ENCODE results near the gene ETV3. TPM values are rescaled to one million over a fixed set of nuclear protein-coding genes. Genes with fewer than 3 reads are reported as not detected.

The ETV3 gene
- total and polyA plus RNA-seq, 3 donors from 2014 or later: 22.2 to 29.1 (median 28.0) TPM

GRCh38 chr1:157151506-157151905 is 13.3 kb upstream of the ETV3 start:
- no peak overlapping the region for H3K27ac ChIP-seq
- no peaks in the 10 kb centered on the region for H3K36me3 ChIP-seq (ENCODE audit: low read depth, missing control alignments)
- H3K4me3 ChIP-seq: no peak overlapping the region
- TF ChIP-seq CTCF (IDR thresholded peaks at IDR 0.05) (no peak), POLR2A (IDR thresholded peaks at IDR 0.05) (no peak)
- DNase-seq: no peak
- H3K27me3 ChIP-seq: no peaks in the 10 kb centered on the region
- 90 to 95% methylated on average over 3 of the region's 3 CpGs for WGBS, 2 donors
- peaks cover 29% of the 10 kb centered on the region for H3K4me1 ChIP-seq
- H3K9me3 ChIP-seq: no peaks in the 10 kb centered on the region
- intact Hi-C loops (cut with DNase I; ENCODE audit: low total_unique reads): no loop called here

DNA sequence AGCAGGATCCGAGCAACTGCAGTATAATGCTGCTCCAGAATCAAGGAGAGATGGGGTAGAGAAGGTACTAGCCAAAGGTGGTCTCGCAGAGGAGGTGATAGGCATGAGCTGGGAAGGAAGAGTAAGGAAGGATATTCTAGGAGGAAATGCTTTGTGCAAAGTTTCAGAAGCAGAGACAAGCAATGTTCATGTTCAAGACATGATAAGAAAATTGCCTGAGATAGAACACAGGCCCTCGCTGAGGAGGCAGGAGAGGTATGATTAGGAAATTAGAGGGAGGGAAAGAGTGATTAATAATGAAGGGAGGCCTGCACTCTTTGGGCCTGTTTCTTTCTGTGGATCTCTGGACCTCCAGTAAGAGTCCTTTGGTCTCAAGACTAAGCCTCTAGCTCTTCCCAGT is 12.9 kb upstream of the ETV3 start:
- Histone ChIP-seq H3K27me3 (no peaks in the 10 kb centered on the region), H3K36me3 (ENCODE audit: low read depth, missing control alignments) (no peaks in the 10 kb centered on the region), H3K27ac (no peak overlapping the region), H3K4me1 (peaks cover 27% of the 10 kb centered on the region), H3K9me3 (no peaks in the 10 kb centered on the region), H3K4me3 (no peak overlapping the region)
- intact Hi-C loops (cut with DNase I; ENCODE audit: low total_unique reads): no loop called here
- WGBS, 2 donors: 79 to 83% methylated on average over 3 of the region's 3 CpGs
- TF ChIP-seq CTCF (IDR thresholded peaks at IDR 0.05) (no peak), POLR2A (IDR thresholded peaks at IDR 0.05) (no peak)
- DNase-seq: no peak

DNA sequence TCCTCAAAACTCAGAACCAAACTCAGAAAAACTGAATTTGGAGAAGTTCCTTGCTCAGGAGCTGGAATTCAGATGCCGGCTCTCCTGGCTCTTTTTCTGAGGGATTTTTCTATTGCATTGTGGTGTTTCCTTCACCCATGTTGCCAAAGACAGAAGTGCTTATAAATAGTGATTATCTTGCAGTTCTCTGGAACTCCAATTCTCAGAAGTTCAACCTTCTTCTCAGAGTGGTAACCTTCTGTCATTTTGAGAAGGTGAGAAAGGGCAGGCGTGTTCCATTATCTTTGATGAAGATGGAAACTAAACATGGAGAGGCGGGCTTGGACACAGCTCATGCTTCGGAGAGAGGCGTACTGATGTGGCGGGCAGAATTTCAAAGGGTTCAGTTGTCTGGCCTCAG is 12.4 kb upstream of the ETV3 start:
- intact Hi-C loops (cut with DNase I; ENCODE audit: low total_unique reads): no loop called here
- peaks cover 23% of the 10 kb centered on the region for H3K4me1 ChIP-seq
- H3K36me3 ChIP-seq (ENCODE audit: low read depth, missing control alignments): no peaks in the 10 kb centered on the region
- no peak for DNase-seq
- no peak overlapping the region for H3K27ac ChIP-seq
- no peak overlapping the region for H3K4me3 ChIP-seq
- no peaks in the 10 kb centered on the region for H3K9me3 ChIP-seq
- H3K27me3 ChIP-seq: no peaks in the 10 kb centered on the region
- 95% methylated on average over 6 of the region's 6 CpGs for WGBS, 2 donors
- no peak for TF ChIP-seq POLR2A (IDR thresholded peaks at IDR 0.05)

DNA sequence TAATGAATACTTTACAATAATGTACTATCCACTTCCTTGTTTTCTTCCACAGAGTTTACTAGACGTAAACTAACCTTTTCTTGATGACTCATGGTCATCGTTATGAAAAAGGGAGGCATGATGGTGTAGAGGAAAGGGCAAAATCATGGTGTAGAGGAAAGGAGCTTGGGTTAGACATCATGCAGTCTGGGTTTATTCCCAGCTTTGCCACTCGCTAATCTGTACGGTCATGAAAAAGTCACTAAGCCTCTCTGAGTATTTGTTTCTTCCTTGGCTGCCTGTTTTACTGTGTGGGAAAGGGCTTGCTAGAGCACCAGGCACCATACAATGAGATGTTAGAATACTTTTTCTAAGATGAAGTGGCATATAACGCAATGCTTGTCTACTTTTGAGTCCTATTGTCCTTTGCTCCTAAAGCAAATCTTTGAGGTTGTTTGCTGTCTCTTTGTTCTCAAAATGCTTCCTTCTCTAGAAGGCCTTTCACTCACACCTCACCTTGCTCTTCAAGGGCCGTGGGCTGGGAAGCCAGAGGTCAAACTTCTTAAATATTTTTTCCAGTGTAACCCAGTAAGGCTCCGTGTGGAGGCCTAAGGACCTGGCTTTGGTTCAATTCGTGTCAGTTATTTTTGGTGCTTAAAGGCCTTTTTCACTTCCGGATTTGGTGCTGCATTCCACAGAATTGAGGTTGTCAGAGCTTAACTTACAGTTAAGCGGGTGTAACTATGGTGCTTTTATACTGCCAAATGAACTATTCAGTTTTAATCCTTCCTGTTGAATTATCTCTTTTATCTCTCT is 9.9 kb upstream of the ETV3 start:
- no peaks in the 10 kb centered on the region for H3K27me3 ChIP-seq
- peaks cover 4% of the 10 kb centered on the region for H3K4me1 ChIP-seq
- no peaks in the 10 kb centered on the region for H3K9me3 ChIP-seq
- DNase-seq: no peak
- intact Hi-C loops (cut with DNase I; ENCODE audit: low total_unique reads): no loop called here
- H3K27ac ChIP-seq: no peak overlapping the region
- 72 to 75% methylated on average over 10 of the region's 10 CpGs for WGBS, 2 donors
- H3K36me3 ChIP-seq (ENCODE audit: low read depth, missing control alignments): no peaks in the 10 kb centered on the region
- TF ChIP-seq POLR2A (IDR thresholded peaks at IDR 0.05) (no peak), CTCF (IDR thresholded peaks at IDR 0.05) (no peak)
- no peak overlapping the region for H3K4me3 ChIP-seq

GRCh38 chr1:157147037-157147436 is 8.8 kb upstream of the ETV3 start:
- no peak for DNase-seq
- no peak overlapping the region for H3K27ac ChIP-seq
- 54 to 64% methylated on average over 1 of the region's 1 CpG for WGBS, 2 donors
- no peaks in the 10 kb centered on the region for H3K9me3 ChIP-seq
- TF ChIP-seq CTCF (IDR thresholded peaks at IDR 0.05) (no peak), POLR2A (IDR thresholded peaks at IDR 0.05) (no peak)
- peaks cover 4% of the 10 kb centered on the region for H3K4me1 ChIP-seq
- H3K36me3 ChIP-seq (ENCODE audit: low read depth, missing control alignments): no peaks in the 10 kb centered on the region
- no peak overlapping the region for H3K4me3 ChIP-seq
- intact Hi-C loops (cut with DNase I; ENCODE audit: low total_unique reads): no loop called here
- H3K27me3 ChIP-seq: no peaks in the 10 kb centered on the region
